Measurements from ENCODE around the gene COL21A1.

The COL21A1 gene

DNA sequence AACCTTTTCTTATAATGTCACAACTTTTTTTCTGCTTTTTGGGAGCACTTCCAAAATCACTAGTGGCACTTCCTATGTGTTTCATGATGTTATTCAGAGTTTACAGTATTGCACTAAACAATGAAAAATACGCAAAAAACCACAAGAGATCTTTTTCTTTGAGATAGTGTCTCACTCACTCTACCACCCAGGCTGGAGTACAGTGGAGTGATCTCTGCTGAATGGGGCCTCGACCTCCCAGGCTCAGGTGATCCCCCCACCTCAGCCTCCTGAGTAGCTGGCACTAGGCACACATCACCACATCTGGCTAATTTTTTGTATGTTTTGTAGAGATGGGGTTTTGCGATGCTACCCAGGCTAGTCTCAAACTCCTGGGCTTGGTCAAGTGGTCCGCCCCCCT lies 158.7 kb downstream of the COL21A1 start:
- in situ Hi-C loops (cut with HindIII; ENCODE audit: low pct_ligation_motif_present, low pct_unique_long_range_greater_than_20kb, low sequenced_read_pairs): no loop called here
- no peak for DNase-seq

- in situ Hi-C loops (cut with HindIII; ENCODE audit: low pct_ligation_motif_present, low pct_unique_long_range_greater_than_20kb, low sequenced_read_pairs): no loop called here
- no peak for DNase-seq
These were observed 160.0 kb downstream of the COL21A1 start for GRCh38 chr6:56087421-56087820.

GRCh38 chr6:56079751-56080540 lies 167.4 kb downstream of the COL21A1 start:
- in situ Hi-C loops (cut with HindIII; ENCODE audit: low pct_ligation_motif_present, low pct_unique_long_range_greater_than_20kb, low sequenced_read_pairs): no loop called here
- DNase-seq: no peak

DNA sequence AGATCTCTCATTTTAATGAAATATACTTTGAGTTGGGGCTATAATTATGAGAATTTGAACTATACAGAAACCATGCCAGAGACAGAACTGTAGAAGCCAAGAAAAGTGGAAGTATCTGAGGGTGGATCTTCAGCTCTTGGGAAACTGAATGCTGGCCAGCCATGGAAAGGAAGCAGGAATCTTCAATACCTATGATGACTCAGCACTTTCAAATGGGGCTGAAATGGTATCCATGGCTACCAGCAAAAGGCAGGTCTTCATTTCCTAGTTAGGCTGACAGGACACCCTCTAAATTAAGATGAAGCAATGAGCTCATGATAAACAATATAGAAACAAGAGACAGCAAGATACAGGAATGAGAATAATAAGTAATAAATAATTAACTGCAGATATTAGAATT lies 171.3 kb downstream of the COL21A1 start:
- in situ Hi-C loops (cut with HindIII; ENCODE audit: low pct_ligation_motif_present, low pct_unique_long_range_greater_than_20kb, low sequenced_read_pairs): no loop called here

GRCh38 chr6:56073761-56074160 lies 173.6 kb downstream of the COL21A1 start:
- in situ Hi-C loops (cut with HindIII; ENCODE audit: low pct_ligation_motif_present, low pct_unique_long_range_greater_than_20kb, low sequenced_read_pairs): no loop called here
- DNase-seq: no peak

More for the DNA sequence above, 171.3 kb downstream of the COL21A1 start:
- no peak for DNase-seq

- DNase-seq: no peak
- in situ Hi-C loops (cut with HindIII; ENCODE audit: low pct_ligation_motif_present, low pct_unique_long_range_greater_than_20kb, low sequenced_read_pairs): no loop called here
These were observed 174.1 kb downstream of the COL21A1 start for GRCh38 chr6:56073315-56073714.

DNA sequence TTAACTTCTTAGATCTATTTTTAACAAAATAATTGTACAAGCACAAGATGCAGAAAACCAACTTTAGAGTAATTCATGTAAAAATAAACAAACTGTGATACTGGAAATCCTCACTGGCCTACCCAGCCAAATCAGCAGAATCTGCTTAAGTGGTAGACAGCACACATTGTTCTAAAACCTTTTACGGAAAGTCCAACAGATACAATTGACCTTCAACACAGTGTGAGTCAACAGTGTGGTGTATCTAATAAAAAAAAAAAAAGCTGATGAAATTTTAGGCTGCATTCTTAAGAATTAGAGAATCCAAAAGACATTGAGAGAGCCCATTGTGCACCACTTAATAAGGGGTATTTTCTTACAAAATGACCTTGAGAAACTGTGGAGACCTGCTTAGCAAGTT lies 174.5 kb downstream of the COL21A1 start:
- no peak for DNase-seq
- in situ Hi-C loops (cut with HindIII; ENCODE audit: low pct_ligation_motif_present, low pct_unique_long_range_greater_than_20kb, low sequenced_read_pairs): no loop called here

- in situ Hi-C loops (cut with HindIII; ENCODE audit: low pct_ligation_motif_present, low pct_unique_long_range_greater_than_20kb, low sequenced_read_pairs): no loop called here
- no peak for DNase-seq
These were observed 182.0 kb downstream of the COL21A1 start for GRCh38 chr6:56065408-56065807.

GRCh38 chr6:56062836-56063235 lies 184.5 kb downstream of the COL21A1 start:
- in situ Hi-C loops (cut with HindIII; ENCODE audit: low pct_ligation_motif_present, low pct_unique_long_range_greater_than_20kb, low sequenced_read_pairs): no loop called here
- DNase-seq: no peak

DNA sequence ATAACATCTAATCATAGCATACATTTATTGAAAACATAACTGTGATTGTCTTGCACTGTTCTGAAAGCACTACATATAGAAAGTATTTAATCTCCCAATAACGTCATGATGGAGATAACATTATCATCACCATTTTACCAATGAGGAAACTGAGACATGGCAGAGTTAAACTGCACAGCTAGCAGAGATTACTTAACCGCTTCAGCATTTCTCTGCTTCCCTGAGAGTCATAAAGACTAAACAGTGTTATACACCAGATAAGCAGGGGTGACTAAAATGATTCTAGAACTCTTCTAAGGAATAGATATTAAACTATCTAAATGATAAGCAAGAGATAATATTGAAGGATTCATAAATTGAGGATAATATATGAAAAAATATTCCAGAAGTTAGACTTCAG lies 188.7 kb downstream of the COL21A1 start:
- no peak for DNase-seq
- in situ Hi-C loops (cut with HindIII; ENCODE audit: low pct_ligation_motif_present, low pct_unique_long_range_greater_than_20kb, low sequenced_read_pairs): no loop called here

DNA sequence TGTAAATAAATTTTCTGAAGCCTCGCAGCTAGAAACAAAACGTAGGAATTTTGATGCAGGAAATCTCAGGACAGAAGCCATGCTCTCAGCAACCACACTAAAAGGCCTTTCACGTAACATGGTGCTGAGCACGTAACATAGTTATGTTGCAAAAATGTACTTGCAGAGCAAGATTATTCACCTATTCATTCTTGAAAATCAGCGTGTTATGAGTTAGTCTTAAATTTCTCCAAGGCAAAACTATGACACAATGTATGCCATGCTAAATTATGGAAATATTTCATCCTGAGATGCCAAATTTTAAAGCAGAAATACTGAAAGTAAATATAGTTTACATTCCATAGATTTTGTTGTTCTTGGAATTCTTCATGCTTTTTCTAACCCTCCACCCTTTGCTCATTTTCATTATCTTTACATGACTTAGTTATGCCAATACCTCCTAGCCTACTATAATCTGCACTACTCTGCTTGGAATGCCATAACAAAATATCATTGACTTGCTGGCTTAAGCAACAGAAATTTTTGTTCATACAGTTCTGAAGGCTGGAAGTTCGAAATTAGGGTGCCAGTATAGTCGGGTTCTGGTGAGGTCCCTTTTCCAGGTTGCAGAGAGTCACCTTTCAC lies 192.2 kb downstream of the COL21A1 start:
- in situ Hi-C loops (cut with HindIII; ENCODE audit: low pct_ligation_motif_present, low pct_unique_long_range_greater_than_20kb, low sequenced_read_pairs): no loop called here
- no peak for DNase-seq

GRCh38 chr6:56051202-56051598 lies 196.2 kb downstream of the COL21A1 start:
- no peak for DNase-seq
- in situ Hi-C loops (cut with HindIII; ENCODE audit: low pct_ligation_motif_present, low pct_unique_long_range_greater_than_20kb, low sequenced_read_pairs): no loop called here

GRCh38 chr6:56050530-56051201 lies 196.7 kb downstream of the COL21A1 start:
- DNase-seq: no peak
- in situ Hi-C loops (cut with HindIII; ENCODE audit: low pct_ligation_motif_present, low pct_unique_long_range_greater_than_20kb, low sequenced_read_pairs): no loop called here

- in situ Hi-C loops (cut with HindIII; ENCODE audit: low pct_ligation_motif_present, low pct_unique_long_range_greater_than_20kb, low sequenced_read_pairs): no loop called here
- no peak for DNase-seq
These were observed 198.8 kb downstream of the COL21A1 start for GRCh38 chr6:56048601-56049000.

DNA sequence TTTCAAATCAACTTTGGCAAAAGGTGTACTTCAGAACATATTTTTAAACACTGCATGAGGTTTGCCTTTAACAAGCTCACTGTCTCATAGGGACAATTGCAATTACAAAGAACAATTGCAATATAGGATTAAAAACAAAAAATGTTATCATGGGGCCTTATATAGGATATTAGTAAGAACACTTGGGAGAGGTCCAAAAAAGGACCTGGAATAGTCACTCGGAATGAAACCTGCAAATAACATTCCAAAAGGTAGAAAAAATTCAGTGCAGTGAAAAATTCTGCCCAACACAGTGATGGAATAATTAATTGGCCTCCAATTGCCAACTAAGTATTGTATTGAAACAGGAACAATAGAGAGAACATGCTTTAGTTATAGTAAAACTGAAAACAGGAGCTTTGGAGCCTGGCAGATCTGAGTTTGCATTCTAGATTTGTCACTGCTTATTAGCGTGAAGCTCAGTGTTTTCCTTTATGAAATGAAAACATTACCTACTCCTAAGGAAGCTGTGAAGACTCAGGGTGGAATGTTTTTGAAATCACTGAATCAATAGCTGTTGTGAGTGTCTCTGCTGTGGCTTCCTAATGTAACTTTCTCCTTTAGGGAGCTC lies 199.3 kb downstream of the COL21A1 start:
- in situ Hi-C loops (cut with HindIII; ENCODE audit: low pct_ligation_motif_present, low pct_unique_long_range_greater_than_20kb, low sequenced_read_pairs): no loop called here
- no peak for DNase-seq

DNA sequence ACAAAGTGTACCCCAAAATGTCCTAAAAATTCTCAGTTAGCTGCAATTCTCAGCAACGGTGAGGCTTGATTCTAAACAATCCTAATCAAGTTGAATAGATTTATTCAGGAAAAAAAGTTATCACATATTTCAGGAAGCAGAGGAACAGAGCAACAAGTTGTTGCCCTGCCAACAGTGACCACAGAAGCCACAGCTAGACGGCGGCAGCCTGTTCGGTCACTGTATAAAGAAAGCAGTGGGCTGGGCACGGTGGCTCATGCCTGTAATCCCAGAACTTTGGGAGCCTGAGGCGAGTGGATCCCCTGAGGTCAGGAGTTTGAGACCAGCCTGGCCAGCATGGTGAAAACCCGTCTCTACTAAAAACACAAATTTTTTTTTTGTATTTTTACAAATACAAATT lies 200.8 kb downstream of the COL21A1 start:
- DNase-seq: no peak
- in situ Hi-C loops (cut with HindIII; ENCODE audit: low pct_ligation_motif_present, low pct_unique_long_range_greater_than_20kb, low sequenced_read_pairs): no loop called here

DNA sequence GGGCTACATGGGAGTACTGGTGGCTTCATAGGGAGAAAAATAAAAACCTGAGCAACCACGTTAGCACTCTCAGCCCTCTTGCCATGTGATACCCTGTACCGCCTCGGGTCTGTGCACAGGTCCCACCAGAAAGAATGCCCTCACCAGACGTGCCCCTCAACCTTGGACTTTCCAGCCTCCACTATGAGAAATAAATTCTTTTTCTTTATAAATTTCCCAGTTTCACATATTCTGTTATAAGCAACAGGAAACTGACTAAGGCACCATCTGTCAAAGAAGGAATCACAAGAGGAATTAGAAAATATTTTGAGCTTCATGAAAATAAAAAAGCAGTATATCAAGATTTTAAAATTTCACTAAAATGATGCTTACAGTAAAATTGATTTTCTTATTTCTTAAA lies 203.6 kb downstream of the COL21A1 start:
- in situ Hi-C loops (cut with HindIII; ENCODE audit: low pct_ligation_motif_present, low pct_unique_long_range_greater_than_20kb, low sequenced_read_pairs): no loop called here
- DNase-seq: no peak

DNA sequence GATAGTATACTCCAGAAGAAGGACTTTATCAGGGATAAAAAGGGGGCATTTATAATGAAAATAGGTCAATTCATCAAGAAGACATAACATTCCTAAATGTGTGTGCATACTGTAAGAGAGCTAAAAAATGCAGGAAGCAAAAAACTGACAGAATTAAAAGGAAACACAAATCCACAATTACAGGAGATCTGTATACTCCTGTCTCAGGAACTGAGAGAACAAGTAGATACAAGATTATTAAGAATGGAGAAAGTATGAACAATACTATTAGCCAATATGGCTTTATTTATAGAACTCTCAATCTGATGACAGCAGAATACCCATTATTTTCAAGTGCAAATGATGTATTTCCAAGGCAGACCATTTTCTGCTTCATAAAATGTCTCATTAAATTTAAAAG lies 204.3 kb downstream of the COL21A1 start:
- no peak for DNase-seq
- in situ Hi-C loops (cut with HindIII; ENCODE audit: low pct_ligation_motif_present, low pct_unique_long_range_greater_than_20kb, low sequenced_read_pairs): no loop called here

GRCh38 chr6:56041591-56041990 lies 205.8 kb downstream of the COL21A1 start:
- in situ Hi-C loops (cut with HindIII; ENCODE audit: low pct_ligation_motif_present, low pct_unique_long_range_greater_than_20kb, low sequenced_read_pairs): no loop called here
- DNase-seq: no peak

All from ACHN (cell line).